Measurements from ENCODE around the gene CDH26.
A peak's percentile ranks its signal among the peaks of the same experiment; 100 is the strongest.

The CDH26 gene

GRCh38 chr20:60007464-60007863 is 49.2 kb downstream of the CDH26 start:
- DNase-seq = no peak
- TF ChIP-seq CTCF (IDR thresholded peaks at IDR 0.05) = no peak
- Mint-ChIP-seq H3K27ac (no peak overlapping the region), H3K9me3 (no peaks in the 10 kb centered on the region), H3K4me3 (no peak overlapping the region), H3K4me1 (peaks cover 17% of the 10 kb centered on the region), H3K36me3 (ENCODE audit: low read depth) (no peaks in the 10 kb centered on the region), H3K27me3 (ENCODE audit: low read depth, poor library complexity) (peaks cover 11% of the 10 kb centered on the region)

GRCh38 chr20:60008130-60008808 is 50.0 kb downstream of the CDH26 start:
- Mint-ChIP-seq H3K9me3 (no peaks in the 10 kb centered on the region), H3K27ac (no peak overlapping the region), H3K4me3 (no peak overlapping the region), H3K36me3 (ENCODE audit: low read depth) (no peaks in the 10 kb centered on the region), H3K4me1 (peaks cover 17% of the 10 kb centered on the region), H3K27me3 (ENCODE audit: low read depth, poor library complexity) (peaks cover 11% of the 10 kb centered on the region)
- TF ChIP-seq CTCF (IDR thresholded peaks at IDR 0.05) = no peak
- no peak for DNase-seq

- TF ChIP-seq CTCF (IDR thresholded peaks at IDR 0.05) = no peak
- no peak overlapping the region for H3K27ac Mint-ChIP-seq
- peaks cover 11% of the 10 kb centered on the region for H3K27me3 Mint-ChIP-seq (ENCODE audit: low read depth, poor library complexity)
- peaks cover 17% of the 10 kb centered on the region for H3K4me1 Mint-ChIP-seq
- DNase-seq = no peak
- H3K9me3 Mint-ChIP-seq = peaks cover under 1% of the 10 kb centered on the region
- H3K36me3 Mint-ChIP-seq (ENCODE audit: low read depth) = no peaks in the 10 kb centered on the region
- no peak overlapping the region for H3K4me3 Mint-ChIP-seq
Measured at GRCh38 chr20:60009318-60009717, 51.1 kb downstream of the CDH26 start.

GRCh38 chr20:60009826-60010616 is 51.8 kb downstream of the CDH26 start:
- peaks cover 11% of the 10 kb centered on the region for H3K27me3 Mint-ChIP-seq (ENCODE audit: low read depth, poor library complexity)
- H3K27ac Mint-ChIP-seq = peak overlapping the region; percentile 29
- H3K4me1 Mint-ChIP-seq = peaks cover 17% of the 10 kb centered on the region
- peak; percentile 23 for TF ChIP-seq CTCF (IDR thresholded peaks at IDR 0.05)
- H3K36me3 Mint-ChIP-seq (ENCODE audit: low read depth) = no peaks in the 10 kb centered on the region
- peaks cover 4% of the 10 kb centered on the region for H3K9me3 Mint-ChIP-seq
- H3K4me3 Mint-ChIP-seq = no peak overlapping the region
- DNase-seq = no peak

- peak overlapping the region; percentile 27 for H3K27ac Mint-ChIP-seq
- H3K4me3 Mint-ChIP-seq = no peak overlapping the region
- peaks cover 17% of the 10 kb centered on the region for H3K4me1 Mint-ChIP-seq
- H3K27me3 Mint-ChIP-seq (ENCODE audit: low read depth, poor library complexity) = peaks cover 17% of the 10 kb centered on the region
- no peaks in the 10 kb centered on the region for H3K36me3 Mint-ChIP-seq (ENCODE audit: low read depth)
- no peak for DNase-seq
- H3K9me3 Mint-ChIP-seq = peaks cover 12% of the 10 kb centered on the region
- TF ChIP-seq CTCF (IDR thresholded peaks at IDR 0.05) = no peak
Measured at GRCh38 chr20:60010689-60011458, 52.7 kb downstream of the CDH26 start.
